NCI-H1105 treated with DMSO at 0.1 percent for 48 hours (cell line): Measurements from ENCODE around the gene GAB3.

Source experiments
- DNase-seq: peaks from one replicate; lab custom pipeline; 2025; lab: John Stamatoyannopoulos, UW

The GAB3 gene

DNA sequence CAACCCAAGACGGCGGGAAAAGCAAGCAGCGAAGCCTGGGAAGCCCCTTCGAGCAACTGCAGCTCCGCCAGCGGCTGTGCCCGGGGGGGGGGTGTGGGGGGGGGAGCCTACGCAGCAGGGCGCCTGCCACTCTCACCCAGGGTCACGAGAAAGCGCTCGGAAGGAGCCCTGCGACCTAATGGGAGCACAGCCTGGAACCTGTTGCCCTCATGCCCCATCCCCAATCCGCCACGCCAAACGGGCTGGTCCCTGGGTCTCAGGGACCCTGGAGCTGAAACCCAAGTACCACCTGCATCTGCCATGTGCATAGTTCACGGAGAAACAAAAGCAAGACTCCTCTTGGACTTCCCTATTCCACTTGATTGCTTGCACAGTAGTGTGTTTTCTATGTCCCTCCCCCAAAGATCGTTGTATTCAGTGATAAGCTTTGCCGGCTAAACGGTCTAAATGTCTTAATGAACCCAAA is 359 bp upstream of the GAB3 start:
- peak; percentile 32 for DNase-seq

- peak; percentile 39 for DNase-seq
These were observed 1.0 kb downstream of the GAB3 start for GRCh38 chrX:154749856-154750255.

GRCh38 chrX:154748712-154749339 is 2.1 kb downstream of the GAB3 start:
- peak; percentile 73 for DNase-seq

DNA sequence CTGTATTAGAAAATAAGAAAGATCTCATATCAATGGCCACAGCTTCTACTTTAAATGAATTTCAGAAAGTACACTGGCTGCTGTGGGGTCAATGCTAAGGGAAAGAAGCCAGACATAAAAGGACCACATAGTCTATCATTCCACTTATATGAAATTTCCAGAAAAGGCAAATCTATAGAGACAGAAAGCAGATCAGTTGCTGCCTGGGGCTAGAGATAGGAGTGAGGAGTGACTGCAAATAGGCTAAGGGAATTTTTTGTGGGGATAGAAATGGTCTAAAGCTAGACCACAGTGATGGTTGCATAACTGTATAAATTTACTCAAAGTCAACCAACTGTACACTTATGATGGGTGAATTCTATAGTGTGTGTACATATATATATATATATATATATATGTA is 8.3 kb downstream of the GAB3 start:
- DNase-seq = no peak

DNA sequence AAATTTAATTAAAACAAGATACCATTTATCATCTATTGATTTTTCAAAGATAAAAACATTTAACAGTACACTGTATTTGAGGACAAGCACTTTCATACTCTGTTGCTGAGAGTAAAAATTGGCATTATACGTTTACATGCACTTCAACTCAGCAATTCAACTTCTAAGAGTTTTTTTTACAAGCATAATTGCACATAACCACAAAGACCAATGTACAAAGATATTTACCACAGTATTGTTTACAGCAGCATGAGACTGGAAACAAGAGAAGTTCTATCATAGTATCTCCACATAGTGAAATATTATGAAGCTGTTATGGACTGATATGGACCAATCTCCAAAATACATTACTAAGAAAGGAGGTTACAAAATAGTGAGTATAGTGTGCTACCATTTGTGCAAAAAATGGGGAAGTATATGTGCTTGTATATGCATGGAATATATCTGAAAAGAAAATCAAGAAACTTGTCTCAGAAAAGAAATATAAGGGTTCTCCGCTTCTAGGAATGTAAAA is 10.9 kb downstream of the GAB3 start:
- no peak for DNase-seq

DNA sequence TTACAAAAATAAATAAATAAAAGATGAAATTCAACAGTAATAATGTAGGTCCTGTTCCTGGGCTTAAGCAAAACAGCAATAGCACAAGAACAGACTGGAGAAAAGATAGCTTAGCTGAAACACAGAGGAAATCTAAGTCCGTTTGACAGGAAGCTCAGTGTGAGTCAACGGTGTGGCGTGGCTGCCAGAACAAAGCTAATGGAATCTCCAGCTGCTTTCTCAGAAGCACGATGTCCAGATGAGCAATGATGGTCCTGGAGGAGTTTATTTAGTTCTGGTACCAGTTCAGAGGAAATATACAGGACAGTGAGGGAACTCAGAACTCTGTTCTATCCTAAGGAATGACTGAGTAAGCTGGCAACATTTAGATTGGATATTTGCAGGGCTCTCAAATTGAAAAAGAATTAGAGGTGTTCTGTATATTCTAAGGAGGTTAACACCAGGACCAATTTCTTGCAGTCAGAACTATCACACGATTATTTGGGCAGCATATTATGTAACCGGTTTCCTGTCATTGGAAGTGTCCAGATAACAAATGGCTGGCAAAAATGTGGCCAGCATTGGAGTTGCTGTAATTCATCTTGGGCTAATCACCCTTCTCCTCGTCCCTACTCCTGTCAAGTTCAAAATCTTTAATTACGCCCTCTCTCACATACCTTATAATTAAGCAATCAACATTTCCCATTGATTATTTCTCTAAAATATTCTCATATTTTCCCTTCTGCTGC is 12.7 kb downstream of the GAB3 start:
- no peak for DNase-seq

- DNase-seq = no peak
These were observed 13.7 kb downstream of the GAB3 start for GRCh38 chrX:154737136-154737535.

DNA sequence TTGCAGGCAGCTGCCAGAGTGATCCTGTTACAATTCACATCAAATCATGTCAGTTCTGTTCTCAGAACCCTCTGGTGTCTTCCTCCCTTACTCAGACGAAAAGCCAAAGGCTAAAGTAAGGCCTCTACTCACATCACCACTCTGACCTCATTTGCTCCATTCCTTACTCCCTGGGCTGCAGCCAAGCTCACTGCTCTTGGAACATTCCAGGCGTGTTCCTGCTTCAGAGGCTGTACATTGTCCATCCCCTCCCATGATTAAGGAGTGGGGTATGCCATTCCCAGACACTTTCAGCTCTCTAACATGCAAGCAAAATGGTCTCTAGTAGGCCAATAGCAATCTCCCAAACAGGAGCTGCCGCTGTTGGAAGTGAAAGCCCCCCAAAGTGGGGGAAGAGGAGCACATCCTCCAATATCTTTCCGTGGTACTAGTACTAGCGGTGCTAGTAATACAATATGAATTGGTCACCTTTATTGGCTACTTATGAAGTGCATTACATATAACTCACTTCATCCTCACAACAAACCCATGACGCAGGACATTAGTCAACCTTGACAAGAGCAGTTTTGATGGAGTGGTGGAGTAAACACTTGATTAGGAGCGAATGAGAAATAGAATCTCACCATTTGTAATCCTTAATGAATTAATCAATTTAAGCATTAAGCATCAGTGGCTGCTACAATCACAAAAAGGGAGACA is 15.0 kb downstream of the GAB3 start:
- no peak for DNase-seq

DNA sequence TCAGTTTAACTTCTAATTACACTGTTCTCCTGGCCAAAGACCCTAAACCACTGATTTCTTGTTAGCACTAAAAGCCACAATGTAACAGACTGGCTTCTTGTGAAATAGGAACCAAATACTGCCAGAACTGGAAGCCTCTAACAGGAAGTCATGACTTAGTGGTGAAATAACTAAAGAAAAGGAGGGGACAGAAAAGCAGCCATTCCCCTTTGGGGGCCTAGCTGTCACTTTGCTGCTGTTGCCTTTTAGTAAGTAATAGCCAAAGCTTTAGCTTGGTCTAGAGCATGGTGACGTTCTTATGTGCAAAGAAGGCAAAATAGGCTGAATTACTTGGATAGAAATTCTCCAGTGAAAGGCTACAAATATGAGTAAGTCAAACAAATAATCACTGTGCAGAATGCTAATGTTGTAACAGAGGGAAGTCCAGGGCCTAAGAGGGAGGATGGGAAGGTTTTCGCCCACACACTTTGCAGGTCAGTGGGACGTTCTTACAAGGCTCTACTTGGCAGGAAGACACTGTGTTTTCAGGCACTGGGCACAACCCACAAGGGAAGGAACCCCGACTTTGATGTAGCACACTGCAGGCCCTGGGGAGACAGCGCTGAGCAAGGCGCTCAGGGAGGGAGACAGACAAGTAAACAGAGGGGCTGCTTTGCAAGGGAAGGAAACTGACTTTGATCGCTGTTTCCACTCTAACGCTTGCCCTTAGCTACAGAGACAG is 16.7 kb downstream of the GAB3 start:
- no peak for DNase-seq

- no peak for DNase-seq
These were observed 17.8 kb downstream of the GAB3 start for GRCh38 chrX:154733066-154733425.

DNA sequence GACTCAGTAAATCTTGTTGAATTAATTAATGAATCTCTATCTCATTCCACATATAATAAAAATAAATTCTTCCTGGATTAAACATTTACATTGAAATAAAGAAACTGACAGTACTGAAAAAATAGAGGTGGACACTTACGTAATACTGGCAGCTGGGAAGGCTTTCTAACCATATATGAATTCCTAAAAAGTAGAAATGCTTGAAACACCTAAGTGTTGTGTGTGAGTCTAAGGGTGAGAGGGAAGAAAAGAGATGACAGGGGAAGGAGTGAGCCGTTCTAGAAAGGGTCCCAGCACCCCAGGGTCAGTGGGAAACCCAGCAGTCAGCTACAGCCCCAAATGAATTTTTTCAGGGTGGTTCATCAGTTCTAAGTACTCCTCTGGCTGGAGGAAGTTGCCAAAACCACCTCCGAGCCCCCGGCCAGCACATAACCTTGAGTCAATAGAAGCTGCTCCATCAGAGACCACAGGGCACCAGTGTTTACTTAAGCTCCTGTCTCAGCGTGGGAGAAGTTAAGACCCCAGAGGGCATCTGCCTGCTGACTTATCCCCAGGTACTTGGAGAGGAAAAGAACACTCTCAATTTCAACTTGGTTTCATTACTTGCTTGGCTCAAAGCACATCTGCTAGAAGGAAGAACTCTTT is 18.3 kb downstream of the GAB3 start:
- DNase-seq = no peak

GRCh38 chrX:154731881-154732280 is 19.0 kb downstream of the GAB3 start:
- DNase-seq = no peak

DNA sequence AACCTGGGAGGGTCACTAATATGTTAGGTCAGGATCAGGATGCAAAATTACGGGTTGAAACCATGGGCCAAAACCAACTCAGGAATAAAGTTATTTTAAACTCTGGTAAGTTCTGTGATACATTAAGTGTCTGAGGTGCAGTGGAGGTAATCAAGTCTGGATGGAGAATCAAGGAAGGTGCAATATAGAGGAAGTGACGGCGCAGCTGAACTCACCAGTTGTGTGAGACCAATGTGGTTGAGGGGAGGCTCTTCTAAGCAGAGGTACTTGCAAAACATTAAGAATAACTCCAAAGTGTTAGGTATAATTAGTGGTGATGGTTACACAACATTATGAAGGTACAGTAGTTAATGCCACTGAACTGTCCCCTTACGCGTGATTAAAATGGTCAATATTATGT is 19.7 kb downstream of the GAB3 start:
- DNase-seq = no peak

GRCh38 chrX:154730253-154730891 is 20.5 kb downstream of the GAB3 start:
- peak; percentile 14 for DNase-seq

DNA sequence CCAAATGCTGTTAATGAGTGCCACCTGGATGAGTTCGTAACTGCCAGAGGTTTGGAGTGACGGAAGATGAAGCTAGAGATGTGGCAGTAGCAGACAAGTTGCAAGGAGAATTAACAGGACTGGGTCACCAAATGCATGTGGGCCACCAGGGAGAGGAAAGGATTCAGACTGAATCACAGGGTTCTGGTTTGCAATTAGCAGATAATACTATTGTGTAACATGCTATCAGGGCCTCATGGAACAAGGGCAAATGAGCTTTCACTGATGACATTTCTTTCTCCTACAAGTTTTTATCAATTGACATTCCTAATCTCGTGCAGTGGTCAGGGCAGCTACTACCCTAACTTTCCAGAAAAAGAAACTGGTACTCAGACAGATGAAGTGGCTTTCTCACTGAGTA is 21.4 kb downstream of the GAB3 start:
- no peak for DNase-seq

GRCh38 chrX:154728431-154729190 is 22.3 kb downstream of the GAB3 start:
- no peak for DNase-seq

GRCh38 chrX:154727871-154728270 is 23.0 kb downstream of the GAB3 start:
- DNase-seq = no peak

- no peak for DNase-seq
These were observed 23.5 kb downstream of the GAB3 start for GRCh38 chrX:154727418-154727817.

DNA sequence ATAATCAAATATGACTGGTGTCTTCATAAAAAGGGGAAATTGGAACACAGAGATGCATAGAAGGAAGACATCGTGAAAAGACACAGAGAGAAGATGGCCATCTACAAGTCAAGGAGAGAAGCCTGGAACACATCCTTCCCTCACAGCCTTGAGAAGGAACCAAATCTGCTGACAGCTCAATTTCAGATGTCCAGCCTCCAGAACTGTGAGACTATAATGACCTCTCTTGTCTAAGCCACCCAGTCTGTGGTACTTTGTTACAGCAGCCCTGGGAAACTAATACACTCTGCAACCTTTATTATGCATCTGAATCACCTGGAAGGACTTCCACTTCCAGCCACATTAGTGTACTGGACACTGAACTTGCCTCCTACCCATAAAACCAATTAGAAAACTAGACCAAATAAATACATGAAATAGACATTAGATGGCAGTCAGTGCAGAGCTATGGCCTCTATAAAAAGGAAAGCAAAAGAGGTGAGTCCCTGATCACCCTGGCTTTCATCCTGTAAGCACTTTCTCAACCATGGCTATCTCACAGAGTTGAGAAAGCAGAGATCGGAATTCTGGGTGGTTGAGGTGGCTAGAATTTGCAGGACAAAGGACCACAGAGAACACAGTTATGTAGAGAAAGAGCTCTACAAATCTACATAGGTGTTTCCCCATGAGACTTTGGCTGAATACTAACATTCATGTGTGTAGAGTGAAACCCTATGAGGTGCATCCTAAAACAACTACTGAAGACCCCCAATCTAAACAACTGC is 25.7 kb downstream of the GAB3 start:
- DNase-seq = no peak

GRCh38 chrX:154721155-154721554 is 29.7 kb downstream of the GAB3 start:
- no peak for DNase-seq
